Activated CD4-positive, alpha-beta T cell treated with anti-CD3 and anti-CD28 coated beads for 48 hours (primary cell): ENCODE results near the gene ARFGAP1.

Experiments
- DNase-seq: peaks from one replicate; pipeline ENCODE4 v3.0.0-alpha.2; 2020

ARFGAP1 gene

DNA sequence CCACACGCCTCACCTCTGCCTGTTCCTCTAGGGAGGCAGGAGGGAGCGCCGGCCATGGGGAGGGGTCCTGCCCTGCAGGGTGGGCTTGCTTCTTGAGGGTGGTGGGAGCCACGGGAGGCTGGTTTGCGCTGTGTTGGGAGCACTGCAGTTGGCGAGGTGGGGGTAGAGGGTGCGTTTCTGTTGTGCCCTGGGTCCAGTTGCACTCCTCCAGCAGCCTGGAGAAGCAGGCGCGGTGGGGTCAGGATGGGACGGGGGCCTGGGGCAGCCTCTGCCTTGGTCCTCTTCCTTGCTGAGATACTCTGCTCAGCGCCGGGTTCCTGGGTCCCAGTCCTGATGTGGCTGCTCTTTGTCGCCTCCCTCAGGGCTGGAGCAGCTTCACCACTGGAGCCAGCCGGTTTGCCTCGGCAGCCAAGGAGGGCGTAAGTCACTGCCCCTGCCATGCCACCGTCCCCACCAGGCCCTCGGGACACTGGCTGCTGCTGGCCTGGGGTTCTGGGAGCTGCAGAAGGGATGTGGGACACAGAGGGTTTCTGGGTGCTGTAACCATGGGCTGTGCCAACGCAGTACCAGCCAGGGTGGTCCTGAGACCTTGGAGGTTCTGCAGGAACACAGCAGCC, 8.4 kb downstream of the ARFGAP1 start:
- DNase-seq = no peak

DNA sequence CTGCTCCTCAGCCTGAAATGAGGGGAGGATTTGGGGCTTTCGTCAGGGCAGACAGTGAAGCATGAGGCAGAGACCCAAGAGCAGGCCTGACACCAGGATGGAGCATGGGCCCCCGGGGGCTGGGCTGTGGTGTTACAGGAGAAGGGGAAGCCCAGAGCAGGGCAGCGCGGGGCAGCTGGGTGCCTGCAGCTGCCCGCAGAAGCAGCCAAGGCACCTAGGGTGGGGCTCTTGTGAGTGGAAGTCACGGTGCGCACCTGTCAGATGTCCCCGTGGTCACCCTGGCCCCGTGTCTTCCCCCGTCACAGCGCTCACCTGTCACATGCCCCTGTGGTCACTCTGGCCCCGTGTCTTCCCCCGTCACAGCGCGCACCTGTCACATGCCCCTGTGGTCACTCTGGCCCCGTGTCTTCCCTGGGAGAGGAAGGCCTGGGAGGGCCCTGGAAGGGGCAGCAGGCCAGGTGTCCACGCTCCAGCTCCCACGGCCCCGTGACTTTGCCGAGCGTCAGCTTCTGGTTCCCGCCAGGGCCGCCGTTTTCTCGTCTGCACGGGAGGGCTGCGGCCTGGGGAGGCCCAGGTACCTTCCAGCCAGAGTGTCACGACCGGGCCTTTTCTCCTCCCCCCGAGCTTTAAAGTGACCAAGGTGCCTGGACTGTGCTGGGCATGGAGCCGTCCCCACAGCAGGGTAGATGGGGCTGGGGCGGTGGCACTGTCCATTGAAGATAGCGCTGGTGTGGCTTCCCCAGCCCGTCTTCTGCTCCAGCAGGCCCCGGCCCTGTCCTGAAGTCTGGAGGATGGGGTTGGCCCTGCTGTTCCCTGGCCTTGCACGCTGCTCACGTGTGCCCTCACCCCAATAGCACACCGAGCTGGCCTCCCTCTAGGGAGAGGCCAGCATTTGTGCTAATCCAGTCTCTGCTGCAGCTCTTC, 9.4 kb downstream of the ARFGAP1 start:
- no peak for DNase-seq

DNA sequence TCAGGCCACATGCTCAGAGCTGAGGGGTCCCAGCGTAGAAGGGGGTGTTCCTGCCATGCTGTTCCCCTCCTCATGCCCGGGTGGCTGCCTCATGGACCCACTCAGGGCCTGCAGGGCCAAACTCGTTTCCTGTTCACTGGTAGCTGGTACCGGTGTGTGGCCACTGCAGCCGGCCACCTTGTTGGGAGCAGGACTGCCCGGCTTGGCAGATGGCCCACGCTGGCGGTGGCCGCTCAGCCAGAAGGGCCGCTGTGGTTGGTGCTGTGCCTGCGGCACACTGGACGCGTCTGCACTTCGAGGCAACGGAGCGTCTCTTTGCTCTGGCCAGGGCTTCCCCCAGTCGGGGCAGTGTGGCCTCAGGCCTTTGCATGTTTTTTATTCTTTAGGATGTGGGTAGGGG, 10.3 kb downstream of the ARFGAP1 start:
- DNase-seq = no peak

DNA sequence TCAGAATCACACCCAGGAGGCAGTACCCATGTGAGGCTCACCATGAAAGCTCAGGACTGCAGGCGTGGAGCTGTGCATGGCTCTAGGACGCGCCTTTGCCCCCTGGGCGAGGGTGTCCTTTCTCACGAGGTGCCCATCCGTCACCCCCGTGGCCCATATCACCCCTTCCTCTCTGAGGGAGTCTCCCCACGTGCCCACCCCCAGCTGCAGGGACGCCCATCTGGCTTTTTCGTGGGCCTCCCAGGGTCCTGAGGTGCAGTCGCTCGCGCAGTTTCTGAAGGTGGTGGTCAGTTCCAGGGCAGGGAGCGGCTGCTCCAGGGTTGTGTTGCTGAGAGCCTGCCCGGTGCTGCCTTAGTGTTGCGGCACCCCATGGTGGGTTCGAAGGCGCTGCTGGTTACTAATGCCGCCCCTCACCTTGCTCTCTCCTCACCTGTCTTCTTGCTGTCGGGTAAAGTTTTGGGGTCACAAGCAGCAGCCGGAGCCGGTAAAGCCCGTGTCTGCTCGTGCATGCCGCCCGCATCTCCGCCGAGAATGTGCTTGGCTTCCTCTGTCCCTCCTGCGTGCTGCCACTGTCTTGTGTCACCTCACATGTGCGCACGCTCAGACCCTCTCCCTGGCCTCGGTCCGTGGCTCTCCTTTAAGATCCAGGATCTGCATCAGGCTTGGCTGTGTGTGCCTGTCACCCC, 10.9 kb downstream of the ARFGAP1 start:
- no peak for DNase-seq

DNA sequence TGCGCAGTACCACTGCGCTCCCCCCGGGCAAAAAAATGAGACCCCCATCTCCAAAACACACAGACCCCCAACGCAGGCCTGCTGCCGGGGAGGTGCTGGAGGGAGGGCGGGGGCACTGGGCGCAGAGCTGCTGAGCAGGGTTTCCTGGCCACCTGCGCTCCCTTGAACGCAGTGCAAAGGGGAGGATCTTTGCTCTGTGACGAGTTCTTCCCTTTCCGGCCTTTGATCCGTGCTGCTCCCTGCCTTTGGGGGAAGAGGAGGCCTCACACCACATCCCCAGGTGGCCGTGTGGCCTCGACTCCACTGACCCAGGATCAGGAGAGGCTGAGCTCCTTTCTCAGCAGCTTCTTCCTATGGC, 11.4 kb downstream of the ARFGAP1 start:
- DNase-seq = no peak

DNA sequence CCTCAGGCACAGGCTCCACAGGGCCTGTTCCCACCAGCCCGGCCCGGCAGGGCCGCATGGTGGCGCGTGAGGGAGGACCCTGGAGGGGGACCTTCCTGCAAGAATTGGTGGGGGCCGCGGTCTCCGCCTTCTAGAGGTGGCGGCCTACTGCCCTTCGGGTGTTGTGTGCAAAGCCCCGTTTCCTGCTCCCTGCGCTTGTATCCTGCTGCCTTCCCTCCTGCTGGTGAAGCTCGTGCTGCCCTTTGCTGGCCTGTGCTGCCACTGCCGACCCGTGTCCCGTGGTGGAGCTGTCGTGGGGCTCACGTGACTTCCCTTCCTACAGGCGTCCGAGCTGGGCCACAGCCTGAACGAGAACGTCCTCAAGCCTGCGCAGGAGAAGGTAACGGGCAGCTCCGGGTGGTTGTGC, 11.9 kb downstream of the ARFGAP1 start:
- DNase-seq = no peak

DNA sequence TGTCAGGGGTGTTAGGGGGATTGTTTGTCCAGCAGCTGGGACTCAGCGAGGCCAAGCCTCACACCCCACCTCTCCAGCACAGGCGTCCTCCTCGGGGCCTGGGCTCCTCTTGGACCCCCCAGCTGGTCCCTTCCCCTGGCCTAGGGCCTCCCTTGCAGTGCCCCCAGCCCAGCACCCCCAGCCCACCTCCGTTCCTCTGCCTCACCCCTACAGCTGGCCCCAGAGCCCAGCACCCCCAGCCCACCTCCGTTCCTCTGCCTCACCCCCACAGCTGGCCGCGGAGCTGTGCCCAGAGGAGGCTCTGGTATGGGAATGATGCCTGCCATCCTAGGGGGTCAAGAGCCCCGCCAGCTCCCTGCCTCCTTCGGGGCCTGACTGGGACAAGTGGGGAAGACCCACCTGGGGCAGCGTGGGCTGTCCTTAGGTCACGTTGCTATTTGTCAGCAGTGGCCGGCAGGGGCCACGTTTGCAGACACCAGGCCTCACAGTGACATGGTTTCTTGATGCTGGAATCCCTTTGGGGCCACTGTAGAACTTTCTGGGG, 12.4 kb downstream of the ARFGAP1 start:
- no peak for DNase-seq

DNA sequence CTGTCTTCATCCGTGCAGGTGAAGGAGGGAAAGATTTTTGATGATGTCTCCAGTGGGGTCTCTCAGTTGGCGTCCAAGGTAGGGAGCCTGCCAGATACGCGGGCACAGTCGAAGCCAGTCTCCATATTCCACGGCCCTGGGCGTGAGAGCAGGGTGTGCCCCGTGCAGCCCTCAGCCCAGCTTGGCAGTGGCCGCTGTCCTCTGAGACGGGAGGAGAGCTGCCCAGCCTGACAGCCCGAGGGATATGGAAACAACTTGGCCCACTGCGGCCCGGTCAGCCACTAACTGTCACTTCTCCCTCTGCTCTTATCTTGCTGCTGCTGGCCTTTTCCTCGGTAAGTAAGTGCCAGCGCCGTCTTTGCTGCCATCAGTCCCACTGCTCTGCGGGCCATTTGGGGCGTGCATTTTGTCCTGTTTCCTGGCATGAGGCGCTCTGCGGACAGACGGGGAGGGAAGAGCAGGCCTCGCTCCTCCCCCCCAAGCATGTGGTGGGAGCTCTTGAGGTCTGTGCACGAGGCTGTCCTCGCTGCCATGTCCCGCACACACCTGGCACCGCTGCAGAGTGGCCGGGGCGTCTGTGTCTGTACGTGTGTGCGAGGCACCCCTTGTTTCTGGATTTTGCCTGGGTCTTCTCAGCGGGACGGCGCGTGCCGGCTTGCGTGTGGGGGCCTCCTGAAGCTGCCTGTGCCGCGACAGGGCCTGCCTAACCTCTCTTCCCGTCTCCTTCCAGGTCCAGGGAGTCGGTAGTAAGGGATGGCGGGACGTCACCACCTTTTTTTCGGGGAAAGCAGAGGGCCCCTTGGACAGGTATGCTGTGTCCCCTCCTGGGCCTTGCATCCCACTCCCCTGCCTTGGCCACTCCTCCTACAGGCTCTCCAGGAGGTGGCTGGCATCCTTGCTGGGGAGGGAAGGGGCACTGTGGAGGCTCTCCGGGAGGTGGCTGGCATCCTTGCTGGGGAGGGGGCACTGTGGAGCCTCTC, 13.3 kb downstream of the ARFGAP1 start:
- DNase-seq = no peak

DNA sequence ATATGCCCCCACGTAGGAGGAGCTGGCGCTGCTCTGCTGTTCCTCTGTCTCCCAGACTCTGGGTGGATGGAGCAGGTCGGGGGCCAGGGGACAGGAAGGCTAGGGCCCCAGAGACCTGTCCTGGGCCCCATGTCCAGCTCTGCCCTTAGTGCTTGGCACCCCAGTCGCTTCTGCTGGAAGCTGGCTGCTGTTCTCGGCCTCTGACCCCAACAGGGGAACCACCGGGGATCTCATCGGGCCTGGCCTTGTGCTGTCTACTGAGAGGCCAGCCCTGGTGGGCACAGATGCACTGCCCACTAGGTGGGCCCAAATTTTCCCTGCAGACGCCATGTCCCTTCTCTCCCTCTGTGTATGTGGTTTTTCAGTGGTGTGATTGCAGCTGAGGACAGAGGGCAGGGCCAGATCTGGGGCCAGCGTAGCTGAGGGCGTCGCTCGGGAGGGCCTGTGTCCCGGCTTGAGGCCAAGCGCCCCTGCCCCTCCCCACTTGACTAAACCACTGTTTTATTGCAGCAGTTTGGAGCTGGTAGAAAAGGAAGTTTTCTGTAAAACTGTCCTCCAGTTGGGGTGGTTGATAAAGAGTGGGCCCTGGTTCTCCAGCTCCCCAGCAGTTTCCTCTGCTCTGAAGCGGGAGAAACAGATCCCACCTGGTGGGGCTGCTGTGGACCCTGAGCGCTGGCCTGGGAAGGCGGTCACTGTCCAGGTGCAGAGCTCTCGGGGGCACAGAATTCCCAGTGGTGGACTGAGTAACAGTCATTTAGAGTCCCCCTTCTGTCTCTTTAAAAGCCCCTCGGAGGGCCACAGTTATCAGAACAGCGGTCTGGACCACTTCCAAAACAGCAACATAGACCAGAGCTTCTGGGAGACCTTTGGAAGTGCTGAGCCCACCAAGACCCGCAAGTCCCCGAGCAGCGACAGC, 14.4 kb downstream of the ARFGAP1 start:
- no peak for DNase-seq

DNA sequence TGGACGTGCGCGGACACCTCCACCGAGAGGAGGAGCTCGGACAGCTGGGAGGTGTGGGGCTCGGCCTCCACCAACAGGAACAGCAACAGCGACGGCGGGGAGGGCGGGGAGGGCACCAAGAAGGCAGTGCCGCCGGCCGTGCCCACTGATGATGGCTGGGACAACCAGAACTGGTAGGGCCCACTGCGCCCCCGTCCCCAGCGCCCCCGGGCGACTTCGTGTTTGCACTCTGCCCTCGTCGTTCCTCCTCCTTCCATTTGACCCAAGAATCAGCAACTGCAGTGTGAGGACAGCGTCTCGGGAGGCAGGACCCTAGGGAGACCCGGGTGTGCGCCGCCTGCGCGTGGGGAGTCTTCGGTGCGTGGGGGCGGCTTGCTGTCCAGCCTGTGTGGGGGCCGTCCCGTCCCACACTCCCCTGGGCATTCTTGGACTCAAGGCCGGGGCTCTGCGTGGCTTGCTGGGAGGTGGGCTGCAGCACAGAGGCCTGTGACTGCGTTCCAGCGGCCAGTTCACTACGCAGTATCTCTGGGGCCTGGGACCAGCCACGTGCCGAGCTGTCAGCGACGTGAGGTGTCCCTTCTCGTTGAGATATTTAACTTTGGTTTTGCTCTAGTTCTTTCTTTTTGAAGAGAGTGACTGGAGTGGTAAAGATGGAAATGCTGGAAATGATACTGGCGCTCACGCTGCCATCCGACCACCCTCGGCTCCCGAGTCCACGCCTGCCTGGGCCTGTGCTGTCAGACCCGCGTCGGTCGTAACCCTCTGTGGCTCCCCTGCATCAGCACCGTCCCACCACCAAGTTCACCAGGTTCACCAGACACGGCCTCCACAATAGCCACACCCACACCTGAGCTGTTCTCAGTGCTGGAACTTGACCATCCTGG, 15.3 kb downstream of the ARFGAP1 start:
- no peak for DNase-seq

DNA sequence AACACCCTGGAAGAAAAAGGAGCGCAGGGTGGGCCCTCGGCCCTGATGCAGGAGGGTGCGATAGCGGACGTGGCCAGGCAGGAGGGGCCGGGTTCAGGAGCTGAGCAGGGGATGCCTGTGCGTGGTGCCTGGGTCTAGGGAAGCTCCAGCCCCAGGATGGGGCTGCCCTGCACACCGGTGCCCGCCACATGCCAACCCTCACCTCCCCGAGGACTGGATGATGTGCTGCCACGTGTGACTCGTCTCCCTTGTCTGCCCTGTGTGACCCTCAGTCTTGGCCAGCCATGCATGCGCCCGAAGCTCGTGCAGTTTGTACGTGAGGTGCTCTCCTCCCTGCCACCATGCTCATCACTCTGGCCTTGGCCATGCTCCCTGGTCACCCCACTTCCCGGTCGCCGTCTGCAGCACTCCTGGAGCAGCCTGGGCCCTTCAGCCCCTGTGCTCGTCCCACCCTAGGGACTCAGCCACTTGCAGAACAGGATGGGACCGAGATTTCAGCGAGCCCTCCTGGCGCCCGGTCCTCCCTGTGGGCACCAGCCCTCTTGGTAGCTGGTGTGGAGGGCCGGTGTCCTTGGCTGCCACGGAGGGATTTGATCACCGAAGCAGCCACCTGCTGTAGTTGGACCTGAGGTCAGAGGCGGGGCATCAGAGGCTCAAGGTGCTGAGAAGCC, 16.1 kb downstream of the ARFGAP1 start:
- no peak for DNase-seq

DNA sequence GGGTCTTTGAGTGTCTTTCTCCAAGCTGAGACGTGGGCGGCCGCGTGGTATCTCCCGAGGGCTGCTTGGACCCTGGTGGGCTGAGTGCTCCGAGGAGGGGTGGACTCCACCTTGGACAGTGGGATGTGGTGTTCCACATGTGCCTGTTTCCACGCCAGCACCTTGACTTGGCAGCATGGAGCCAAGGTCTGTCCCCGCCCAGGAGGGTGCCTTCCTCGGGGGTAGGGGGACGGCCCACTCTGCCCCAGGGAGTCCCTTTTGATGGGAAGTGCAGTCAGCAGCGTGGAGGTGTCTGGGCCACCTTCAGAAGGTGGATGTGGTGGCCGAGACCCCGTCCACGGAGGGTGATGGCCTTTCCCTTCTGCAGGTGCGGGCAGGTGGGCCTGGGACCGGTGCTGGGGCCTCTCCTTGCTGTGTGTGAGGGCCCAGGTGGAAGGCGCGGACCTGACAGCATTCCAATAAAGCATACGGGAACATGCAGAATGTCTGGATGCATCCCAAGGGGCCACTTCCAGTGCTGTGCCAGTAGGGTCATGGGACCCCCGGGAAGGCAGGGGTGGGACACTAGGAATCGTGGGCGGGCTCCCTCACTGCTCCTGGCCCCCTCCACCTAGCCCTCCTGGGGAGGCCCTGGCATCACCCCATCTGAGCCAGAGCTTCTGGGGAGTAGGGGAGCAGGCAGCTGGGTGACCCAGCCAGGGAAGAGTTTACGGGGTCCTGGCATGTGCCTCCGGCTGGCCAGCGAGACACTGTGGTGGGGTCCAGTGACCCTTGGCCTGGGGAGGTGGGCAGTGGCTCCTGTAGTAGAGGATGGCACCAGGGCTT, 16.9 kb downstream of the ARFGAP1 start:
- DNase-seq = no peak

DNA sequence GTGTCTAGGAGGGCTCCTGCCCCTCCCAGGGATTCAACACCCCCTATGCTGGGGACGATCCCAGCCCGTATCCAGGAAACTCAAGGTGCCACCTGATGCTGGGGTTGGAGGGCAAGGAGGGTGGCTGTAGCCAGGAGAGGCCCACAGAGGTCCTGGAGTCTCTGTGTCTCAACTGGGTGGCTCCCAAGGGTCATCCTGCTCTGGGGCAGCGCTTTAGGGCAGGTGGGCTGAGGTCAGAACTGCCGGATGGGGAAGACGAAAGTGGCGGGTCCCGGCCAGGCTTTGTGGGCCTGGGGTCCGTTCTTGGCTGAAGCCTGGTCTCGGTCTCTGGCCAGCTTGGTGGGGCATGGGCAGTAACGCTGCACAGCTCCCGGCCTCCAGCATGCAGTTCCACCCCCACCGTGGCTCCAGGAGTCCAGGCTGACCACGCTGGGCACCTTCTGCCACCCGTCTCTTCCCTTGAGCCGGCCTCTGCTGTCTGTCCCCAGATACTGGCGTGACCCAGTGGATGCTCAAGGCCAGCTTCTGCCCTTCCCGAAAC, 17.6 kb downstream of the ARFGAP1 start:
- DNase-seq = no peak

DNA sequence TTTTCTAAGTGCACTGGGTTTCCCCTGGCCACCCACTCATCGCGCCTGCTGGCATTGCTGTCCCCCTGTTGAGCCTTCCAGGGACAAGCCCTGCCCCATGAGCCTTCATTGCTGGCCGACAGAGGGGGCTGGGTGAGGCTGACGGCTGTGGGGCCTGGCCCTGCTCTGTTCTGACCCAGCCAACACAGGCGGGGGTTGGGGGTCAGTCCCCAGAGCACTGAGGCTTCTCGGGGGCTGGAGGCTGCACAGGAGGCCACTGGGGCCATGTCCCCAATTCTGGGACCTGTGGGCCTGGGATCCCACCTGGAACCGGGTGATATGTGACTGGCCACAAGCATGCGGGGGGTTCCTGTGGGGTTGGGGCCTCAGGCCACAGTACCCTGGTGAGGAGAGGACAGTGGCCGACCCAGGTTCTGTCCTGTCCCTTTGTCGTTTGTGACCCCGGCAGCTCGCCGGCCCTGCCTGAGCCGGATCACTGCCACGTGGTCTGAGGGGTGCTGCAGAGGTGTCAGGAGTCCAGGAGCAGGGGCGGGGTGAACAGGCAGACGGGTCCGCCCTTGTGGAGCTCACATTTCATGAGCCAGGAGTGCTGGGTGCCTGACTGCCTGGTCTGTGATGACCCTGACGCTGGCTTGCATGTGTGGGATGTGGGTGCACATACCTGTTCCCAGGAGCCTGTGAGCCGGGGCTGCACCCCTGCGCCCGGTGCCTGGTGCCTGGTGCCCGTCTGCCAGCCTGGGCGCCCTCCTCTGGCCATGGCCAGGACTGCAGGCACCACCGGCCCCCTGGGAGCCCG, 18.3 kb downstream of the ARFGAP1 start:
- DNase-seq = peak; percentile 83

DNA sequence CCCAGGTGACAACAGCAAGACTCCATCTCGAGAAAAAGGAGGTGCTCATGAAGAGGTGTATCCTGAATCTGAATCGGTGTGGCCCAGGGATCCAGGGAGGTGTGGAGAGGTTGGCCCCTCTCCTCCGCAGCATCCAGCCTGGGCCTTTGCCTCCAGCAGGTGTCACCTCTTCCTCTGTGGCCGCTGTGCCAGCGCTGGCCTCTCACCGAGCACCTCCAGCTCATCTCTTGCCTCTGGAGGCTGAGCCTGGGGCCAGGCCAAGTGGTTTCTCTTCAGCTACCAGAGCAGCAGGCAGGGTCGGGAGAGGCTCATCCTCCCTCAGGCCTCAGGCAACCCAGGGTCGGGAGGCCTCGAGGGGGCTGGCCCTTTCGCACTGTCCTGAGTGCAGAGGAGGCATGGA, 19.2 kb downstream of the ARFGAP1 start:
- DNase-seq = no peak

DNA sequence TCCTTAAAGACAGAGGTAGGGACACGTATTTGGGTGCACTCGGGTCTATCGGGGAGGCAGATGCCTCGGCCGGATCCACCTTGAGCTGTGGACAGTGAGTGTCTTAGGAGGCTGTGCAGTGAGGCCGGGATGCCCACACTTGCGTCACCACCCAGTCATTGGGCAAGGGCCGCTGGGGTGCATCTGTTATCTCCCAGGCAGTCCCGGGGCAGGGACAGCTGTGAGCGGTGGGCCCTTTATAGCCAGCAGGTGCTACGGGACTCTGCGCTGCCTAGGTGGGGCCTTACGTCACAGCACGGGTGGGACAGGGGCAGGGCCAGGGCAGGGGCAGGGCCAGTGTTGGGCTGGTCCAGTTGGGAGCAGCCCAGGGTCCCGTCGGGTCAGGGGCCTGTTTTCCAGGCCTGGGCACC, 19.7 kb downstream of the ARFGAP1 start:
- DNase-seq = no peak

DNA sequence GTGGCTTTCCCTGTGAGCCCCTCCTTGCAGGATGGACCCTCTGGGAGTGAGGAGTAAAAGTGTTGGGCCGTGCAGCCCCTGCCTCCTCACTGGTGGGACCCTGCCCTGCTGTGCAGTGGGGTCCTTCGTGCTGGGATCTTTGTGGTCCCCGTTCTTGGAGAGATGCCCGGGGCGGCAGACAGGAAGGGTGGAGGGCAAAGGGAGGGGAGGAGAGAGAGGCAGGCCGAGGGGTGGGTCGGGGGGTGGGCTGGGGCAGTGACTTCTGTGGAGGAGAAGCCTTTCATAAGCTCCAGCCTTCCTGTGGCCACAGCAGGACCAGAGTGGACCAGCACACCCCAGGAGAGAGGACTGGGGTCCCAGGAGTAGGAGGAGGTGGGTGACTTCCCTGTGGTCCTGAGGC, 20.3 kb downstream of the ARFGAP1 start, which contains the start of gene COL20A1:
Gene COL20A1, plus strand, starts transcription at position 283 of the 400 bp plus-strand sequence. CDS start 1,922 bp downstream, outside the sequence.
- no peak for DNase-seq
